ENCODE results near the gene FARS2.

Gene FARS2

GRCh38 chr6:5266423-5266822 lies 5.1 kb downstream of the FARS2 start:
- H3K4me1 ChIP-seq: peaks cover 11% of the 10 kb centered on the region
- no peaks in the 10 kb centered on the region for H3K9me3 ChIP-seq
- H3K4me2 ChIP-seq: no peak overlapping the region
- H3K27ac ChIP-seq: no peak overlapping the region
- no peaks in the 10 kb centered on the region for H3K27me3 ChIP-seq
- H3K36me3 ChIP-seq: no peaks in the 10 kb centered on the region
- no peaks in the 10 kb centered on the region for H4K20me1 ChIP-seq
- no peak overlapping the region for H3K4me3 ChIP-seq
- TF ChIP-seq Cebpa-rat (IDR thresholded peaks at IDR 0.05): no peak
- H3K9ac ChIP-seq: no peak overlapping the region

- Histone ChIP-seq H3K36me3 (no peaks in the 10 kb centered on the region), H3K4me3 (no peak overlapping the region), H3K9me3 (no peaks in the 10 kb centered on the region), H3K27me3 (no peaks in the 10 kb centered on the region), H3K4me2 (no peak overlapping the region), H4K20me1 (no peaks in the 10 kb centered on the region), H3K4me1 (no peaks in the 10 kb centered on the region; the same call in 1 of the 2 replicates), H3K9ac (no peak overlapping the region), H3K27ac (no peak overlapping the region)
- no peak for TF ChIP-seq Cebpa-rat (IDR thresholded peaks at IDR 0.05)
These were observed 8.9 kb downstream of the FARS2 start for GRCh38 chr6:5270093-5270680.

- no peaks in the 10 kb centered on the region for H4K20me1 ChIP-seq
- no peak for TF ChIP-seq Cebpa-rat (IDR thresholded peaks at IDR 0.05)
- H3K9ac ChIP-seq: no peak overlapping the region
- H3K4me3 ChIP-seq: no peak overlapping the region
- no peaks in the 10 kb centered on the region for H3K27me3 ChIP-seq
- H3K27ac ChIP-seq: no peak overlapping the region
- no peak overlapping the region for H3K4me2 ChIP-seq
- H3K36me3 ChIP-seq: no peaks in the 10 kb centered on the region
- H3K4me1 ChIP-seq: no peaks in the 10 kb centered on the region; the same call in 1 of the 2 replicates
- H3K9me3 ChIP-seq: no peaks in the 10 kb centered on the region
These were observed 10.6 kb downstream of the FARS2 start for GRCh38 chr6:5271926-5272325.

GRCh38 chr6:5274231-5274630 lies 12.9 kb downstream of the FARS2 start:
- Histone ChIP-seq H3K9ac (no peak overlapping the region), H4K20me1 (no peaks in the 10 kb centered on the region), H3K36me3 (no peaks in the 10 kb centered on the region), H3K27ac (no peak overlapping the region), H3K27me3 (no peaks in the 10 kb centered on the region), H3K4me3 (no peak overlapping the region), H3K9me3 (no peaks in the 10 kb centered on the region), H3K4me2 (no peak overlapping the region), H3K4me1 (peaks cover 12% of the 10 kb centered on the region)
- TF ChIP-seq Cebpa-rat (IDR thresholded peaks at IDR 0.05): no peak

- H3K27ac ChIP-seq: no peak overlapping the region
- TF ChIP-seq Cebpa-rat (IDR thresholded peaks at IDR 0.05): no peak
- no peak overlapping the region for H3K9ac ChIP-seq
- no peak overlapping the region for H3K4me2 ChIP-seq
- H3K4me3 ChIP-seq: no peak overlapping the region
- no peaks in the 10 kb centered on the region for H3K9me3 ChIP-seq
- peaks cover 12% of the 10 kb centered on the region for H3K4me1 ChIP-seq
- H3K36me3 ChIP-seq: peaks cover 4% of the 10 kb centered on the region; the same call in 1 of the 2 replicates
- H4K20me1 ChIP-seq: no peaks in the 10 kb centered on the region
- no peaks in the 10 kb centered on the region for H3K27me3 ChIP-seq
These were observed 14.2 kb downstream of the FARS2 start for GRCh38 chr6:5275497-5275896.

- Histone ChIP-seq H3K36me3 (peaks cover 4% of the 10 kb centered on the region; the same call in 1 of the 2 replicates), H3K27ac (no peak overlapping the region), H3K4me1 (peaks cover 12% of the 10 kb centered on the region), H4K20me1 (no peaks in the 10 kb centered on the region), H3K4me3 (no peak overlapping the region), H3K4me2 (no peak overlapping the region), H3K9ac (no peak overlapping the region), H3K9me3 (no peaks in the 10 kb centered on the region), H3K27me3 (no peaks in the 10 kb centered on the region)
- no peak for TF ChIP-seq Cebpa-rat (IDR thresholded peaks at IDR 0.05)
These were observed 15.3 kb downstream of the FARS2 start for GRCh38 chr6:5276581-5276980.

GRCh38 chr6:5277589-5277988 lies 16.3 kb downstream of the FARS2 start:
- Histone ChIP-seq H3K4me2 (no peak overlapping the region), H3K9me3 (no peaks in the 10 kb centered on the region), H3K27me3 (no peaks in the 10 kb centered on the region), H3K36me3 (peaks cover 4% of the 10 kb centered on the region; the same call in 1 of the 2 replicates), H3K4me1 (peaks cover 12% of the 10 kb centered on the region), H3K9ac (no peak overlapping the region), H3K4me3 (no peak overlapping the region), H3K27ac (no peak overlapping the region), H4K20me1 (peaks cover 6% of the 10 kb centered on the region; the same call in 1 of the 2 replicates)
- TF ChIP-seq Cebpa-rat (IDR thresholded peaks at IDR 0.05): no peak

- no peaks in the 10 kb centered on the region for H3K9me3 ChIP-seq
- no peak overlapping the region for H3K9ac ChIP-seq
- no peak overlapping the region for H3K4me2 ChIP-seq
- no peak overlapping the region for H3K27ac ChIP-seq
- H4K20me1 ChIP-seq: peaks cover 9% of the 10 kb centered on the region; the same call in 1 of the 2 replicates
- H3K36me3 ChIP-seq: peaks cover 4% of the 10 kb centered on the region; the same call in 1 of the 2 replicates
- no peak for TF ChIP-seq Cebpa-rat (IDR thresholded peaks at IDR 0.05)
- no peak overlapping the region for H3K4me3 ChIP-seq
- peaks cover 12% of the 10 kb centered on the region for H3K4me1 ChIP-seq
- H3K27me3 ChIP-seq: no peaks in the 10 kb centered on the region
These were observed 16.7 kb downstream of the FARS2 start for GRCh38 chr6:5278047-5278446.

GRCh38 chr6:5278565-5279120 lies 17.3 kb downstream of the FARS2 start:
- no peak for TF ChIP-seq Cebpa-rat (IDR thresholded peaks at IDR 0.05)
- H3K9ac ChIP-seq: no peak overlapping the region
- no peak overlapping the region; the same call in 1 of the 2 replicates for H3K4me2 ChIP-seq
- H3K27me3 ChIP-seq: no peaks in the 10 kb centered on the region
- peaks cover 4% of the 10 kb centered on the region; the same call in 1 of the 2 replicates for H3K36me3 ChIP-seq
- no peaks in the 10 kb centered on the region for H3K9me3 ChIP-seq
- no peak overlapping the region for H3K4me3 ChIP-seq
- H4K20me1 ChIP-seq: peaks cover 9% of the 10 kb centered on the region; the same call in 1 of the 2 replicates
- peaks cover 12% of the 10 kb centered on the region for H3K4me1 ChIP-seq
- H3K27ac ChIP-seq: no peak overlapping the region

- Histone ChIP-seq H3K36me3 (peaks cover 4% of the 10 kb centered on the region; the same call in 1 of the 2 replicates), H3K4me1 (peaks cover 12% of the 10 kb centered on the region), H3K9me3 (no peaks in the 10 kb centered on the region), H3K4me2 (no peak overlapping the region), H4K20me1 (peaks cover 16% of the 10 kb centered on the region; the same call in 1 of the 2 replicates), H3K9ac (no peak overlapping the region), H3K27ac (no peak overlapping the region), H3K27me3 (no peaks in the 10 kb centered on the region), H3K4me3 (no peak overlapping the region)
- no peak for TF ChIP-seq Cebpa-rat (IDR thresholded peaks at IDR 0.05)
These were observed 18.6 kb downstream of the FARS2 start for GRCh38 chr6:5279891-5280338.

All from BLaER1 (cell line).